CD14-positive monocyte (primary cell): ENCODE data around the gene MCC. TPM values are rescaled to one million over a fixed set of nuclear protein-coding genes. Genes with fewer than 3 reads are reported as not detected.
"Not testable (repeated sequence)": the region's sequence is repeated elsewhere in the genome, so short reads cannot be mapped to it uniquely, and the experiment has no call there.

Source experiments
- DNase-seq, 3 donors: peaks; one replicate each; pipeline ENCODE4 v3.0.0-alpha.2; 2011 to 2022
- H2AFZ ChIP-seq: 2 replicates; pipeline ENCODE4 v1.6.0; 2012; ENCODE audit warnings: mild to moderate bottlenecking, low read depth, low read length, inconsistent platforms; ENCODE audit not compliant: insufficient read depth, poor library complexity, severe bottlenecking
- H3K27ac ChIP-seq, 2 donors: 1 replicate in 1 of 2; 2 replicates in 1 of 2; pipeline ENCODE4 v1.5.1; 2012 to 2013; ENCODE audit warnings: low read length in 2 of 2, control low read depth in 1 of 2, inconsistent platforms in 1 of 2, low read depth in 1 of 2, mild to moderate bottlenecking in 1 of 2
- H3K27me3 ChIP-seq, 2 donors: one replicate each; pipeline versions ENCODE4 v1.6.0 to v1.6.1; 2011 to 2013; ENCODE audit warnings: low read length in 2 of 2; ENCODE audit not compliant: control insufficient read depth in 2 of 2, insufficient read depth in 2 of 2
- H3K36me3 ChIP-seq, 2 donors: replicated peaks in 1 of 2; 1 replicate in 1 of 2; 2 replicates in 1 of 2; pipeline versions ENCODE4 v1.5.1 to v1.6.1; 2012 to 2013; ENCODE audit warnings: low read length in 2 of 2, control low read depth in 1 of 2, inconsistent platforms in 1 of 2, mild to moderate bottlenecking in 1 of 2; ENCODE audit not compliant: insufficient read depth in 2 of 2, control insufficient read depth in 1 of 2
- H3K4me1 ChIP-seq, 2 donors: 1 replicate in 1 of 2; 2 replicates in 1 of 2; pipeline versions ENCODE4 v1.5.1 to v1.6.1; 2012 to 2013; ENCODE audit warnings: low read length in 2 of 2, control low read depth in 1 of 2, inconsistent platforms in 1 of 2, mild to moderate bottlenecking in 1 of 2, moderate library complexity in 1 of 2; ENCODE audit not compliant: insufficient read depth in 2 of 2, control insufficient read depth in 1 of 2
- H3K4me2 ChIP-seq: replicated peaks from 2 replicates; pipeline ENCODE3; 2012; ENCODE audit warnings: low read length, moderate library complexity, mild to moderate bottlenecking; ENCODE audit not compliant: poor library complexity, severe bottlenecking; ENCODE audit errors: extremely low read depth
- H3K4me3 ChIP-seq, 3 experiments: fragments of 200-600 bp in 1 of 3; sonication (generic) in 1 of 3; replicated peaks in 1 of 3; 1 replicate in 2 of 3; 2 replicates in 1 of 3; pipeline ENCODE4 v1.5.1; 2011 to 2013; ENCODE audit warnings: low read length in 3 of 3, mild to moderate bottlenecking in 3 of 3, control low read depth in 2 of 3, low read depth in 2 of 3, inconsistent platforms in 1 of 3, moderate library complexity in 1 of 3
- H3K79me2 ChIP-seq: 2 replicates; pipeline ENCODE4 v1.6.0; 2012; ENCODE audit warnings: mild to moderate bottlenecking, control low read depth, inconsistent platforms, low read length, moderate library complexity; ENCODE audit not compliant: insufficient read depth
- H3K9ac ChIP-seq: 2 replicates; pipeline ENCODE4 v1.6.0; 2017; ENCODE audit warnings: low read length, mild to moderate bottlenecking; ENCODE audit not compliant: insufficient read depth, poor library complexity, severe bottlenecking
- H3K9me3 ChIP-seq, 2 donors: replicated peaks in 1 of 2; 1 replicate in 1 of 2; 2 replicates in 1 of 2; pipeline versions ENCODE4 v1.5.1 to v1.6.1; 2012 to 2013; ENCODE audit warnings: low read length in 2 of 2, control low read depth in 1 of 2; ENCODE audit not compliant: control insufficient read depth in 1 of 2, insufficient read depth in 1 of 2
- H4K20me1 ChIP-seq: 2 replicates; pipeline ENCODE4 v1.6.0; 2012; ENCODE audit warnings: mild to moderate bottlenecking, low read length, control low read depth, moderate library complexity; ENCODE audit not compliant: insufficient read depth
- H3K27ac Mint-ChIP-seq, 7 donors: one replicate each; pipeline ENCODE4 v1.8.0; 2020; ENCODE audit warnings: mild to moderate bottlenecking in 7 of 7, mixed read lengths in 7 of 7, moderate library complexity in 6 of 7, inconsistent platforms in 2 of 7
- H3K27me3 Mint-ChIP-seq, 3 donors: one replicate each; pipeline ENCODE4 v1.8.0; 2021 to 2022; ENCODE audit warnings: low read depth in 3 of 3, mild to moderate bottlenecking in 3 of 3, mixed read lengths in 3 of 3, moderate library complexity in 3 of 3, inconsistent platforms in 1 of 3
- H3K36me3 Mint-ChIP-seq, 2 donors: one replicate each; pipeline ENCODE4 v1.8.0; 2020; ENCODE audit warnings: mixed read lengths in 2 of 2, inconsistent platforms in 1 of 2, mild to moderate bottlenecking in 1 of 2
- H3K4me1 Mint-ChIP-seq: one replicate; pipeline ENCODE4 v1.8.0; 2020; ENCODE audit warnings: mild to moderate bottlenecking, mixed read lengths
- H3K4me3 Mint-ChIP-seq, 2 donors: one replicate each; pipeline ENCODE4 v1.8.0; 2020; ENCODE audit warnings: mild to moderate bottlenecking in 2 of 2, mixed read lengths in 2 of 2, moderate library complexity in 1 of 2
- H3K9me3 Mint-ChIP-seq, 7 donors: one replicate each; pipeline ENCODE4 v1.8.0; 2020 to 2022; ENCODE audit warnings: mixed read lengths in 7 of 7, mild to moderate bottlenecking in 6 of 7, moderate library complexity in 6 of 7, inconsistent platforms in 2 of 7
- CTCF ChIP-seq: fragments of 200-600 bp; IDR thresholded peaks from one replicate; pipeline ENCODE4 v1.8.0; 2022; ENCODE audit warnings: antibody characterized with exemption, mild to moderate bottlenecking
- WGBS: methylation state at CpG from one replicate; pipeline ENCODE4 v1.1.5; 2013; ENCODE audit warnings: missing lambda C conversion rate; ENCODE audit not compliant: insufficient coverage; 5-methylcytosine and 5-hydroxymethylcytosine counted together
- intact Hi-C, 2 donors: fragments of 100-400 bp; cut with micrococcal nuclease; formaldehyde crosslinking; loops; one replicate each; pipeline versions ENCODE4 v1.15.0 to v1.15.1; 2023
- polyA plus RNA-seq, 3 donors: library from polyadenylated mRNA; depleted of rRNA in 1 of 3; unstranded in 2 of 3; stranded (reverse) in 1 of 3; fragments of 300-500 nt in 2 of 3; fragments of >200 nt in 1 of 3; fragmentation: Illumina TruSeq in 2 of 3; gene quantifications; 1 replicate in 2 of 3; 2 replicates in 1 of 3; pipeline ENCODE4 v1.2.3, GENCODE V29; 2012 to 2021

MCC gene
- polyA plus RNA-seq, 3 donors: 0.09 TPM; not detected in 2

GRCh38 chr5:113081881-113082546 lies 406.2 kb downstream of the MCC start:
- no peak overlapping the region for H3K9ac ChIP-seq
- H4K20me1 ChIP-seq: no peaks in the 10 kb centered on the region
- DNase-seq: no peak
- no peak overlapping the region for H2AFZ ChIP-seq
- intact Hi-C loops: no loop called here
- no peaks in the 10 kb centered on the region for H3K4me1 ChIP-seq
- no peak overlapping the region for H3K4me2 ChIP-seq
- Mint-ChIP-seq H3K4me1 (no peaks in the 10 kb centered on the region), H3K9me3 (peaks cover 2 to 9% (median 5%) of the 10 kb centered on the region in 7 donors), H3K4me3 (no peak overlapping the region), H3K27ac (no peak overlapping the region), H3K27me3 (peaks cover 2 to 12% (median 11%) of the 10 kb centered on the region in 3 donors), H3K36me3 (no peaks in the 10 kb centered on the region)
- no peaks in the 10 kb centered on the region for H3K36me3 ChIP-seq
- WGBS: 100% methylated on average over 5 of the region's 5 CpGs
- no peaks in the 10 kb centered on the region for H3K27me3 ChIP-seq
- no peak overlapping the region for H3K4me3 ChIP-seq
- TF ChIP-seq CTCF: no peak
- H3K27ac ChIP-seq: no peak overlapping the region
- H3K79me2 ChIP-seq: no peaks in the 10 kb centered on the region
- H3K9me3 ChIP-seq: no peaks in the 10 kb centered on the region

GRCh38 chr5:113081091-113081839 lies 407.0 kb downstream of the MCC start:
- Mint-ChIP-seq H3K9me3 (peaks cover 2 to 14% (median 7%) of the 10 kb centered on the region in 7 donors), H3K4me3 (no peak overlapping the region), H3K36me3 (no peaks in the 10 kb centered on the region), H3K27ac (no peak overlapping the region), H3K27me3 (peaks cover 2 to 14% (median 12%) of the 10 kb centered on the region in 3 donors), H3K4me1 (no peaks in the 10 kb centered on the region)
- Histone ChIP-seq H3K27me3 (no peaks in the 10 kb centered on the region), H3K4me2 (no peak overlapping the region), H3K36me3 (no peaks in the 10 kb centered on the region), H2AFZ (no peak overlapping the region), H3K4me1 (no peaks in the 10 kb centered on the region), H3K4me3 (no peak overlapping the region), H3K9ac (no peak overlapping the region), H4K20me1 (no peaks in the 10 kb centered on the region), H3K9me3 (no peaks in the 10 kb centered on the region), H3K27ac (no peak overlapping the region), H3K79me2 (no peaks in the 10 kb centered on the region)
- TF ChIP-seq CTCF: no peak
- intact Hi-C loops: no loop called here
- 76% methylated on average over 3 of the region's 4 CpGs for WGBS
- DNase-seq: no peak

- H3K4me3 ChIP-seq, H2AFZ ChIP-seq, H3K27me3 ChIP-seq, H3K36me3 Mint-ChIP-seq, H3K27ac Mint-ChIP-seq, H3K27ac ChIP-seq, H3K4me1 Mint-ChIP-seq, intact Hi-C loops, H3K36me3 ChIP-seq, H3K79me2 ChIP-seq, H3K4me2 ChIP-seq, H4K20me1 ChIP-seq, H3K9ac ChIP-seq, H3K4me3 Mint-ChIP-seq, H3K4me1 ChIP-seq, DNase-seq: not testable (repeated sequence)
- no CpG with 5 or more reads among the region's 2 CpGs for WGBS
- H3K27me3 Mint-ChIP-seq: peaks cover 2 to 12% (median 8%) of the 10 kb centered on the region in 3 donors
- H3K9me3 ChIP-seq: peaks cover 0 to 17% of the 10 kb centered on the region in 2 donors
- peaks cover 13 to 31% (median 17%) of the 10 kb centered on the region in 7 donors for H3K9me3 Mint-ChIP-seq
Observed at GRCh38 chr5:113076649-113077048, 411.6 kb downstream of the MCC start.
